HAP-1 (cell line): ENCODE measurements around the gene CTU2.
"Not testable (repeated sequence)": the region's sequence is repeated elsewhere in the genome, so short reads cannot be mapped to it uniquely, and the experiment has no call there.

Experiments used
- DNase-seq, 2 experiments: peaks; one replicate each; pipeline ENCODE4 v3.0.0-alpha.2; 2016 to 2020; ENCODE audit warnings: low spot score in 2 of 2
- H3K27me3 ChIP-seq: fragments of 250-450 bp; sonication (Bioruptor Pico); 2 replicates; pipeline ENCODE4 v1.5.1; 2020; ENCODE audit warnings: low read depth, mild to moderate bottlenecking, moderate library complexity
- H3K36me3 ChIP-seq: fragments of 250-450 bp; sonication (Bioruptor Pico); replicated peaks from 2 replicates; pipeline ENCODE4 v1.5.1; 2020; ENCODE audit warnings: mild to moderate bottlenecking
- H3K4me1 ChIP-seq: fragments of 250-450 bp; sonication (Bioruptor Pico); 2 replicates; pipeline ENCODE4 v1.5.1; 2020; ENCODE audit warnings: mild to moderate bottlenecking
- H3K4me3 ChIP-seq: fragments of 250-450 bp; sonication (Bioruptor Pico); 2 replicates; pipeline ENCODE4 v1.5.1; 2020; ENCODE audit warnings: mild to moderate bottlenecking, moderate library complexity
- H3K9me3 ChIP-seq: fragments of 250-450 bp; sonication (Bioruptor Pico); 2 replicates; pipeline ENCODE4 v1.5.1; 2020; ENCODE audit warnings: mild to moderate bottlenecking, moderate library complexity
- in situ Hi-C: fragments of 300-500 bp; cut with MboI; formaldehyde crosslinking; loops from 3 replicates; pipeline ENCODE4 v1.14.3; 2020; ENCODE audit warnings: low sequenced_read_pairs, inconsistent platforms, mixed read lengths

CTU2 gene

GRCh38 chr16:88706229-88706964 is at the start of gene CTU2, which contains the start of gene RNF166:
Gene CTU2, plus strand, starts transcription at chr16:88706503. Its CDS starts 28 bp downstream, at chr16:88706531.
Gene RNF166, minus strand, starts transcription at chr16:88706408. Its CDS starts 83 bp downstream, at chr16:88706325.
- in situ Hi-C loops = no loop called here

GRCh38 chr16:88657371-88657770 is 48.9 kb upstream of the CTU2 start:
- no peaks in the 10 kb centered on the region for H3K27me3 ChIP-seq
- in situ Hi-C loops = no loop called here
- DNase-seq = no peak
- H3K4me1 ChIP-seq = peaks cover 7% of the 10 kb centered on the region
- H3K4me3 ChIP-seq = no peak overlapping the region
- peaks cover 26% of the 10 kb centered on the region for H3K36me3 ChIP-seq
- H3K9me3 ChIP-seq = no peaks in the 10 kb centered on the region

More at GRCh38 chr16:88706229-88706964, at the start of gene CTU2, which contains the start of gene RNF166:
- peaks cover 6% of the 10 kb centered on the region; the same call in 1 of the 2 replicates for H3K36me3 ChIP-seq
- peaks cover 6% of the 10 kb centered on the region for H3K4me1 ChIP-seq
- H3K4me3 ChIP-seq = peak within 1 kb of the TSS; percentile 72
- no peaks in the 10 kb centered on the region for H3K27me3 ChIP-seq
- H3K9me3 ChIP-seq = no peaks in the 10 kb centered on the region
- DNase-seq = peak; percentile 75 to 92

- no peak for DNase-seq
- H3K27me3 ChIP-seq = no peaks in the 10 kb centered on the region
- peaks cover 19% of the 10 kb centered on the region for H3K36me3 ChIP-seq
- H3K9me3 ChIP-seq = no peaks in the 10 kb centered on the region
- peaks cover 7% of the 10 kb centered on the region for H3K4me1 ChIP-seq
- no peak overlapping the region for H3K4me3 ChIP-seq
- in situ Hi-C loops = no loop called here
These were observed 47.6 kb upstream of the CTU2 start for GRCh38 chr16:88658714-88659113.

GRCh38 chr16:88659160-88659559 is 47.1 kb upstream of the CTU2 start:
- peaks cover 19% of the 10 kb centered on the region for H3K36me3 ChIP-seq
- no peak overlapping the region for H3K4me3 ChIP-seq
- no peaks in the 10 kb centered on the region for H3K27me3 ChIP-seq
- H3K4me1 ChIP-seq = peaks cover 7% of the 10 kb centered on the region
- no peaks in the 10 kb centered on the region for H3K9me3 ChIP-seq
- no peak for DNase-seq
- in situ Hi-C loops = no loop called here

DNA sequence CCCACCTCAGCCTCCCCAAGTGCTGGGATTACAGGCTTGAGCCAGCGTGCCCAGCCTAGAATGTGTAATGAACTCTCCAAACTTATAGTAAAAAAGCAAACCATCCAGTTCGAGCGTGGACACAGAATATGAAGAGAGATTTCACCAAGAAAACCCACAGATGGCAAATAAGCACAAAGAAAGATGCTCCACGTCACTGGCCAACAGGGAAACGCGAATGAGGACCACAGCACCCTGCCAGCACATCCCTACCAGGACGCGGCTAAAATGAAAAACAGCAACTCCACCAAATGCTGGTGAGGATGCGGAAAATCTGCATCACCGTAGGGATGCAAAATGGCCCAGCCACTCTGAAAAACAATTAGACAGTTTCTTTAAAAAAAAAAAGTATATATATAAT is 44.8 kb upstream of the CTU2 start:
- Histone ChIP-seq H3K36me3 (peaks cover 5% of the 10 kb centered on the region; the same call in 1 of the 2 replicates), H3K9me3 (no peaks in the 10 kb centered on the region), H3K4me3 (peak overlapping the region; percentile 7; the same call in 1 of the 2 replicates), H3K27me3 (no peaks in the 10 kb centered on the region), H3K4me1 (peaks cover 7% of the 10 kb centered on the region)
- no peak for DNase-seq
- in situ Hi-C loops = no loop called here

DNA sequence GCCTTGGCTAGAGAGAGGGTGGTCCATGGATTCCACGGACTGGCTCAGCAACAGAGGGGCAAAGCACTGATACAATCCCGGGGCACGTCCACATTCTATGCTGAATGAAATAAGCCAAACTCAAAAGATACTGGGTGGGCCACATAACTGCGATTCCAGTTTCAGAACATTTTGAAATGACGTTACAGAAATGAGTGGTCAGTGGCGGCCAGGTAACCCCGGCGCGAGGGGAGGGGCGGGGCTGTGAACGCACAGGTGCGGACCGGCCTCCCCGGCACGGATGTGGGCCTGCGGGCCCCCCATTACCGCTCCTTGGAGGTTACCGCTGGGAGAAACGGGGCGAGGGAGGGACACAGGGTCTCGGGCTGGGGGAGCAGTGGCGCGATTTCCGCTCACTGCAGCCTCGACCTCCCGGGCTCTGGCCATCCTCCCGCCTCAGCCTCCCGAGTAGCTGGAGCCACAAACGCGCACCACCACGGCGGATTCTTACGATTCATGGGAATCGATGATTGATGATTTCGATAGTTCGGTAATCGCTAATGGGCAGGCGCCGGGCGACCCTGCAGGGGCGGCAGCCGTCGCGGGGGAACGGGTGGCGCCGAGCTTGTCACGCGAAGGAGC is 44.0 kb upstream of the CTU2 start:
- Histone ChIP-seq H3K36me3 (peaks cover 5% of the 10 kb centered on the region; the same call in 1 of the 2 replicates), H3K27me3 (no peaks in the 10 kb centered on the region), H3K9me3 (no peaks in the 10 kb centered on the region), H3K4me3 (peak overlapping the region; percentile 81), H3K4me1 (peaks cover 7% of the 10 kb centered on the region)
- in situ Hi-C loops = no loop called here
- no peak for DNase-seq

GRCh38 chr16:88662843-88663606 is 43.3 kb upstream of the CTU2 start, which contains the start of gene MVD:
Gene MVD, minus strand, starts transcription at chr16:88663091. Its CDS starts 11 bp downstream, at chr16:88663080.
- Histone ChIP-seq H3K36me3 (peaks cover 3% of the 10 kb centered on the region; the same call in 1 of the 2 replicates), H3K4me3 (peak within 1 kb of the TSS; percentile 81), H3K27me3 (no peaks in the 10 kb centered on the region), H3K9me3 (no peaks in the 10 kb centered on the region), H3K4me1 (peaks cover 7% of the 10 kb centered on the region)
- peak; percentile 94 to 97 for DNase-seq
- in situ Hi-C loops = no loop called here

GRCh38 chr16:88665148-88665547 is 41.2 kb upstream of the CTU2 start:
- no peaks in the 10 kb centered on the region for H3K27me3 ChIP-seq
- in situ Hi-C loops = no loop called here
- no peak overlapping the region for H3K4me3 ChIP-seq
- no peak for DNase-seq
- no peaks in the 10 kb centered on the region for H3K9me3 ChIP-seq
- H3K36me3 ChIP-seq = no peaks in the 10 kb centered on the region
- peaks cover 7% of the 10 kb centered on the region for H3K4me1 ChIP-seq

- Histone ChIP-seq H3K36me3 (no peaks in the 10 kb centered on the region), H3K27me3 (no peaks in the 10 kb centered on the region), H3K4me3 (no peak overlapping the region), H3K4me1 (peaks cover 7% of the 10 kb centered on the region), H3K9me3 (no peaks in the 10 kb centered on the region)
- in situ Hi-C loops = no loop called here
- no peak for DNase-seq
These were observed 40.7 kb upstream of the CTU2 start for GRCh38 chr16:88665570-88665969.

DNA sequence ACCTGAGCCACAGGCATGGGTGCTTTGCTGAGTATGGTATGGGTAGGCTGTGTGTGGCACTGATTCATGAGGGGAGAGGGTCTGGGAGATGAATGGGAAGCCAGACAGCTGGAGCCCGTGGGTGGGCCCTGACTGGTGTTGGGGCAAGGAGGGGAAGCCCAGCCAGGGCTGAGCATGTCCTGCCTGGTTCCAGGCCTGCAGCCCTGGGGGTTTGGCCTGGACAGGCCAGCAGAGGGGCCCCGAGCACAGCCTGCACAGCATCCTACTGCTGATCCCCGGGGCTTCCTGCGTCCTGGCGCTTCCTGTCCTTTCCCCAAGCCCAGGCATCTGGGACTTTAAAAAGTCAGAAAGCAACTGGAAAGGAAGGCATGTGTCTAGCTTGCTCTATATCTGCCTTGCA is 38.8 kb upstream of the CTU2 start:
- no peaks in the 10 kb centered on the region for H3K27me3 ChIP-seq
- H3K4me3 ChIP-seq = no peak overlapping the region
- no peak for DNase-seq
- H3K36me3 ChIP-seq = no peaks in the 10 kb centered on the region
- in situ Hi-C loops = no loop called here
- H3K9me3 ChIP-seq = no peaks in the 10 kb centered on the region
- H3K4me1 ChIP-seq = no peaks in the 10 kb centered on the region

- H3K4me1 ChIP-seq, in situ Hi-C loops, DNase-seq, H3K4me3 ChIP-seq, H3K27me3 ChIP-seq, H3K36me3 ChIP-seq, H3K9me3 ChIP-seq: not testable (repeated sequence)
These were observed 36.8 kb upstream of the CTU2 start for GRCh38 chr16:88669493-88669892.

DNA sequence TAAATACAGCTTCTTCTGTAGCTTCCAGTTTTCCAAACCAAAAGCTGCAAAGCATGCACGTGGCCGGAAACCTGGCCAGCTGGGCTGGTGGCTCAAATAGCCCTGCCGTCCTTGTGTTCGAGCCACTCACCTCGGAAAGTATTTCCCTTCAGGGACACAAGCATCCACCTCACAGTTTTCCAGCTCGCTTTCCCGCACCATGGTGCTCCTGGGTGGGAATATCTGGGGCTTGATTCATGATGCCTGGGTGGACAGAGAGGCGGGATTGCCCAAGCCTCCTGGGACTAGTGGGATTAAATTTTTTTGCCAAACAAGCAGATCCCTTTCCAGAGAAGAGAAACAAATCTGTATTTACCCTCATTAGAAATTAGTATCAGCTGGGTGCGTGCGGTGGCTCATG is 36.3 kb upstream of the CTU2 start:
- in situ Hi-C loops = no loop called here

DNA sequence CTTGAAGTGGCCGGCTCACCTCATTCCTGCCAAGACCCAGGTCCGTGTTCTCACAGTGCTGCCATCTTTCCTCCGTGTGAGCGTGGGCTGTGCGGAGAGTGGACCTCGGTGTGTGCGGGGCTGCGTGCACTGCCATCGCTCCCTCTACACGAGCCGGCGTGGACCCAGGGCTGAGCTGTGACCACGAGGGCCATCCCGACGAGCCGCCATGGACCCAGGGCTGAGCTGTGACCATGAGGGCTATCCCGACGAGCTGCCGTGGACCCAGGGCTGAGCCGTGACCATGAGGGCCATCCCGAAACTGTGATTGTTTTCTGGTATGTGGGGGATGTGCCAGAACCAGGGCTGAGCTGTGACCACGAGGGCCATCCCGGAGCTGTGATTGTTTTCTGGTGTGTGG is 34.5 kb upstream of the CTU2 start:
- DNase-seq = no peak
- in situ Hi-C loops = no loop called here
- Histone ChIP-seq H3K9me3 (no peaks in the 10 kb centered on the region), H3K36me3 (no peaks in the 10 kb centered on the region), H3K4me1 (no peaks in the 10 kb centered on the region), H3K27me3 (no peaks in the 10 kb centered on the region), H3K4me3 (no peak overlapping the region)

More for the DNA sequence above, 36.3 kb upstream of the CTU2 start:
- Histone ChIP-seq H3K4me1 (no peaks in the 10 kb centered on the region), H3K36me3 (no peaks in the 10 kb centered on the region), H3K9me3 (no peaks in the 10 kb centered on the region), H3K27me3 (no peaks in the 10 kb centered on the region), H3K4me3 (no peak overlapping the region)
- no peak for DNase-seq
